ENCODE data around the gene GP1BA.

The GP1BA gene

DNA sequence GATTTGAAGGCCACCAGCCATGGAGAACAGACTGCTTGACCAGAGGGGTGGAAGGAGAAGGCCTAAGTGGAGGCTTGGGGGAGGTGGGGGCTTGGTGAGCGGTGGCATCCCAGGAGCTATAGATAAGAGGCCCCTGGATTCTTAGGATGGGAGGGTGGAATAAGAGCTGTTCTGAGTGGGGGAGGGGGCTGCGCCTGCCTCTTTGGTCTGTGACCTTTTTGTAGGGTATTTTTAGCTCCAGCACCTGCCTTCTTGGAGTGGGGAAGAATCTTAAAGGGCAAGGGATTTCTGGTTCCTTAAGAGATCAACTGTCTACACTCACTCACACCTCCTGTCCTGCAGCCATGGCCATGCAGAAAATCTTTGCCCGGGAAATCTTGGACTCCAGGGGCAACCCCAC lies 19.4 kb downstream of the GP1BA start:
- no peak for DNase-seq

DNA sequence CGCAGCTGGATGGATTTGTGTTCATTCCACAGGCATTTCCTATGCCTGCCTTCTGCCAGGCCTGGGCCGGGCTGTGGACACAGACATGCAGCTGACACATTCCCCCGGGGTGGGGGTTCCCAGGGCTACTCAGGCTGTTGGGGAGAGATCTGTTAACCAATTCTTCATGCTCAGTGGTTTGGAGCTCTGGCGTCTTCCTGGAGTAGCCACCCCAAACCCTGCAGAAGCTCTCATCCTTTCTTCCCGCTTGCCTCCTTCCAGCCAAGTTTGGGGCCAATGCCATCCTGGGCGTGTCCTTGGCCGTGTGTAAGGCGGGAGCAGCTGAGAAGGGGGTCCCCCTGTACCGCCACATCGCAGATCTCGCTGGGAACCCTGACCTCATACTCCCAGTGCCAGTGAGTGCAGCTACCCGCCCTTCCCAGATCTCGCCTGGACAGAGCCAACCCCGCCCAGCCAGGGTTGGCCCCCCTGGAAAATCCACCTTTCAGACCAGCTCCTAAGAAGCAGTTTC lies 21.4 kb downstream of the GP1BA start:
- DNase-seq, result no peak

GRCh38 chr17:4955091-4955490 lies 23.0 kb downstream of the GP1BA start:
- no peak for DNase-seq

GRCh38 chr17:4956493-4957061 lies 24.5 kb downstream of the GP1BA start:
- no peak for DNase-seq

- no peak for DNase-seq
Observed at GRCh38 chr17:4958102-4958501, 26.0 kb downstream of the GP1BA start.

GRCh38 chr17:4959261-4959965 lies 27.3 kb downstream of the GP1BA start:
- no peak for DNase-seq

GRCh38 chr17:4960279-4960922 lies 28.3 kb downstream of the GP1BA start:
- no peak for DNase-seq

DNA sequence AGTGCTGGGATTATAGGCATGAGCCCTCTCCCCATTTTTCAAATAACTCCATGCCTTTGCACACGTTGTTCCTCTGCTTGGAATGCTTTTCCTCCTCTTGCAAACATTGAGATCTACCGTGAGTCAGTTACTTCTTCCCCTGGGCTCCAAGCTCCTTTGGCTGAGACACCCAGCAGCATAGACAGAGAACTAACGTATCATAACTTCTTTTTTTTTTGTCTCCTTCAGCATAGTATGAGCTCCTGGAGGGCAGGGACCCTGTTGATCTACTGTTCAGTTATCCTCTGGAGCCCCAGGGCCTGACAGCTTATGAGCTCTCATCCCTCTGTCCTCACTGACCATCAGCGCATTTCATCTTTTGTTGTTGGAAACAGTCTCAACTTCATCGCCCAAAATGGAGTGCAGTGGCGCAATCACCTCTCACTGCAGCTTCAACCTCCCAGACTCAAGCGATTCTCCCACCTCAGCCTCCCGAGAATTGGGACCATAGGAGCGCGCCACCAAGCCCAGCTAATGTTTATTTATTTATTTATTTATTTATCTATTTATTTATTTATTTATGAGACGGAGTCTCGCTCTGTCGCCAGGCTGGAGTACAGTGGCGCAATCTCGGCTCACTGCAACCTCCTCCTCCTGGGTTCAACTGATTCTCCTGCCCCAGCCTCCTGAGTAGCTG lies 33.4 kb downstream of the GP1BA start:
- DNase-seq, result no peak

- DNase-seq, result peak; percentile 99
Observed at GRCh38 chr17:4966844-4967538, 34.9 kb downstream of the GP1BA start.

DNA sequence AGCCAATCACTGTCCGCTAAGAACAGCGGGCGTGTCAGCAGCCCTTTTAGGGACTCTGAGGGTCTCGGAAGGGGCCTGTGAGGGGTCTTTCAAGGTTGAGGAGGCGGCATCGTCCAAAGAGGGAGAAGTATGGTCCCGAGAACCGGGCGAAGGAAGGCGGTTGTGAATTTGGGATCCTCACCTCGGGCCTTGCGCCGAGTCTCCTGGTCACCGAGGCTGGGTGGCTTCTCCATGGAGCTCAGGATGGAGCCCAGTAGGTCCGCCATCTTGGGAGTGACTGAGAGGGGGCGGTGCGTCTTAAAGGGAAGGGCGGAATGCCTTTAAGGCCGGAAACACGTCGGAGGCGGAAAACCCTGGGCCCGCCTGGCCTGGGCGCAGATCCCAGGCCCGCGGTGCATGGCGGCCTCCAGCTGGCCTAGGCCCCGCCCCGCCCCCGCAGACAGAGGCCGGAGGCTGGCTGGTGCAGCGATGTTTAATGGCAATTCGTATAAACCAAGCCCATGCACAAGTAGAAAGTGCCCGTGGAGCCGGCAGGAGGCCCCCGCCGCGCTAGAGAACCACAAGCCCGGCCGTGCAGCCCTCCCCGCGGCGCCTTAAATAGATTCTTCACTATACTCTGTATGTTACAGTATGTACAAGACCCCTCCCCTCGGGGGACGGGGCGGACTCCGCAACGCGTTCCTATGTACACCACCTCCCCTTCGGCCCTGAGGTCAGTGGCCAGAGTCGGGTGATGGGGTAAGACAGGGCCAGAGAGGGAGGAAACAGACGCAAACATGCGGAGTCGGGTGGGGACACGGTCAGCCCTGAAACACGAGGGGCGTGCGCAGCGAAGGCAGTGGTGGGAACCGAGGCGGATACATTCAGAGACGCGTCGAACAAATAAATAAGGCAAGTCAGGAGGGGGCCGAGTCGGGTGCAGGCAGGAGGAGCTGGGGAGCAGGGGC lies 35.7 kb downstream of the GP1BA start, which contains the start of gene SPAG7:
TSS of gene SPAG7 (minus strand) at position 279 of the 947 bp plus-strand sequence. CDS start at position 266, 13 bp downstream.
- peak; percentile 93 for DNase-seq

- DNase-seq, result no peak
Observed at GRCh38 chr17:4968486-4969046, 36.5 kb downstream of the GP1BA start.

DNA sequence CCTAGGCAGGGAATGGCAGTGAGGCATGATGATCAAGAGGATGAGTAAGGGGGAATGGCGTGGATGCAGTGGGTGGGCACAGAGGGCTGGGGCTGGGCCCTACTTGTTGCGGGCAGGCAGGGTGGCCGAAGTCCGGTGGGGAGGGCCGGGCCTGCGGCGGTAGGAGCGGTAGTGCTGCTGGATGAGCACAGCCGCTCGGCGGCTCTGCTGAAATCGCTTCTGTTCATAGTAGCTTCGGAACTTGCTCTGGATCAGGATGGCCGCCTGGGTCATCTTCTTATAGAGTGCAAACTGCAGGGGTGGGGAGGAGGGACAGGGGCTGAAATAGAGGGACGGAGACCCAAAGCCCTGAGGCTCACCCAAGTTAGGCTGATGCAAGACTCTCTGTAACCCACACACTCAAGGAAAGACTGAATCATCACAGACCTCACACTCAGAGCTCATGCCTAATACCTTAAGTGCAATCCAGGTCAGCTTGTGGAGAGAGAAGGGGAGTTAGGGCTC lies 37.0 kb downstream of the GP1BA start:
- DNase-seq, result no peak

DNA sequence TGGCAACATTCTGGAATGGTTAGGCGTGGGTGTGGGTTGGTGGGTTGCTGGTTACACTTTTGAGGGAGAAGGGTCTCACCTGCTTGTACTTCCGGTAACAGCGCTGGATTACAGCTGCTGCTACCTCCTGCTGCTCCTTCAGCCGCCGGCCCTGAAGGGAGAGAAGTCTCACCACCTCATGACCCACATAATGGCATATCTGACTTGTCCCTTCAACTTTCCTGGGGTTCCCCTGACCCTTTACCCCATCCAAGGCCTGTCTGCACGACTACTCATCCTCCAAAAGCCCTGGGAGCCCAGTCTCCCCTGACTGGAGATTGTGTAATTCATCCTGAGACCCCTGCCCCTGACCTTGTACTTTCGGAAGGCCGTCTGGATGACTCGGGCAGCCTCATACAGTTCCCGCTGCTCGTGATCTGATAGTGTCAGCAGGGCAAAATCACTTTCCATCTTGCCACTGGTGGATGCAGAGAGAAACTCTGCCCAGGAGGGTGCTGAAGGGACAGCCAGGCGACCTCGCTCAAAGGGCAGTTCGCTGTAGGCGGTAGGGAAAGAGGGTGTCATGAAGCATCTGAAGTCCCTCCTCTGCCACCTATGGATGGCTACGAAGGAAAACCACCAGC lies 37.6 kb downstream of the GP1BA start:
- no peak for DNase-seq

DNA sequence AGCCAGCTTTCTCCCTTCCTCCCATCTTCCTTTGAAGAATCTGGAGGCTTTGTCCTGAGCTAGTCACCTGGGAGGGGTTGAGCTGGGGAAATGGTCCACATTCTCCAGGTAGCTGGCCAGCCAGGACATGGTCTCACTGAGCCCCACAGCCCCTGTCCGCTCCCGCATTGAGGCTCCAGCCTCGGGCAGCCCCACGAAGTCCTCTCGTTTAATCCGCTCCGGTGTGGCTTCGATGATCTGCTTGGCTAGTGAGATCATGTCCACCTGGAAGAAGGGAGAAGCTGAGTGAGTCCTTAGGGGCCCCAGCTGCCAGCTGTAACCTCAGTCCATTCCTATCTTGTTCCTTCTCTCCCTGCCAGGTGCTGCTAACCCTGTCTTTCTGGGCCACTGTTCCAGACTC lies 38.2 kb downstream of the GP1BA start:
- DNase-seq, result no peak

DNA sequence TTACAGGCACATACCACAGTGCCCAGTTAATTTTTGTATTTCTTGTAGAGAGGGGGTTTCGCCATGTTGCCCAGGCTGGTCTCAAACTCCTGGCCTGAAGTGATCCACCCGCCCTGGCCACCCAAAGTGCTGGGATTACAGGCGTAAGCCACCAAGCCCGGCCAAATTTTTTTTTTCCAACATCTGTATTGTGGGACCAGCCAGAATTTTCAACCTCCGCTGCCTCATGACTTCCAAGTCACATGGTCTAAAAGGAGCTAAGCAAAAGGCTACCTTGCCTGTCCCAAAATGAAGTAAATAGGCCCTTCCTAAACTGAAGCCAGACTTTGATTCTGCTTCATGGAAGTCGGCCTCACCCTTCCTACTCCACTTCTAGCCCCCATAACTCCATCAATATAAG lies 39.7 kb downstream of the GP1BA start:
- no peak for DNase-seq

- no peak for DNase-seq
Observed at GRCh38 chr17:4972322-4972721, 40.2 kb downstream of the GP1BA start.

GRCh38 chr17:4972752-4973151 lies 40.7 kb downstream of the GP1BA start:
- no peak for DNase-seq

DNA sequence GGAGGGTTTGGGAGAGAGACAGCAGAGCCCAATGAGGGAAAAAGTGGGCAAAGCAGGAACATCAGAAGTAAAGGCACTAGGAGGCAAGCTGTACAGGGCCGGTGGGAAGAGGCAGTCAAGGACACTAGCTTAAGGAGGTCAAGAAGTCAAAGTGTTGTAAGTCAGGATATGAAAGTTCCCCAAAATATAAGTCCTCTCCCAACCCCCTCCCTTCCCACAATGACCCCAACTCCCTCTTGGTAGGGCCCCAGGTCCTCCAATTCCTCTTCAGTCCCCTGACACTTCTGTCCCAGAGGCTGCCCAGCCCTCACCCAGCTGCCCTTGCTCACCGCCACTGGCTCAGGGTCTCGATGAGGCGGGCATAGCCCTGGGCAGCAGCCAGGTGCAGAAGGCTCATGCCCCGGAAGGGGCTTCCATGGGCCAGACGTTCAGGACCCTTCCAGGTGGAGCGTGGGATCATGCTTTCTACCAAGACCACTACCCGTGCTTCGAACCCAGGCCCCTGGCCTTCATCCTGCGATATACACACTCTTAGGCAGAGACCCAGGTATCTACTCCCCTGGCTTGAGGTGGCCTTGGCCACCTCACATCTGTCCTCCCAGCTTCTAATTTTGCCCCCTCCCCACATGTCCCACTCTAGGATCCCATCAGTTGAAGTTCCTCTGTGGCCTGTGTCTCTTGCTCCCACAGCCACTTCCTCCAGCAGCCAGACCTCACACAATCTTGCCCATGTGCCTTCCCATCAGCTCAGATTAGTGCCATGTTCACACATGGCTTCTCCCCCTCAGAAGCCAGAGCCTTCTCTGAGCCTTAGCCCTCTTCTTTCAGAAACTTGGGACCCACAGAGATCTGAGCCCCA lies 41.4 kb downstream of the GP1BA start:
- no peak for DNase-seq

- no peak for DNase-seq
Observed at GRCh38 chr17:4974115-4974670, 42.1 kb downstream of the GP1BA start.

Measured in NCI-H1694 (cell line).